ENCODE data around the gene TMCC1. TPM values are rescaled to one million over a fixed set of nuclear protein-coding genes. Genes with fewer than 3 reads are reported as not detected.

Gene TMCC1
- total and polyA plus RNA-seq, 2 donors (not counting 3 experiments of a cell fraction or from before 2014, with no cell fraction given): 17.4 to 38.4 TPM

- Histone ChIP-seq H3K27ac (ENCODE audit: insufficient read depth, low read depth, low read length) (peak overlapping the region; percentile 62), H3K4me2 (ENCODE audit: insufficient read depth, low read length) (no peak overlapping the region), H3K9ac (replicated peaks; ENCODE audit: extremely low read depth, insufficient read depth, low read length) (peak overlapping the region; percentile 31), H3K27me3 (ENCODE audit: control insufficient read depth in 2 of 2, insufficient read depth in 2 of 2, low read length in 2 of 2) (no peaks in the 10 kb centered on the region), H3K9me1 (replicated peaks; ENCODE audit: control insufficient read depth, extremely low read depth, insufficient read depth, low read length) (no peaks in the 10 kb centered on the region), H3K79me2 (ENCODE audit: control insufficient read depth, insufficient read depth, low read length) (no peaks in the 10 kb centered on the region), H3K4me3 (replicated peaks in 1 of 3; ENCODE audit: insufficient read depth in 1 of 3, low read depth in 1 of 3, low read length in 3 of 3) (no peak overlapping the region), H3K4me1 (ENCODE audit: control insufficient read depth, extremely low read depth, insufficient read depth, low read length) (peaks cover 44% of the 10 kb centered on the region), H3K9me3 (replicated peaks; ENCODE audit: control insufficient read depth, insufficient read depth, low read length) (no peaks in the 10 kb centered on the region), H2AFZ (ENCODE audit: low read depth, low read length) (peak overlapping the region; percentile 50), H3K36me3 (ENCODE audit: control insufficient read depth in 2 of 2, extremely low read depth in 1 of 2, insufficient read depth in 2 of 2, low read length in 2 of 2) (no peaks in the 10 kb centered on the region), H4K20me1 (replicated peaks; ENCODE audit: control insufficient read depth, extremely low read depth, insufficient read depth, low read length) (no peaks in the 10 kb centered on the region)
- ChIA-PET CTCF (interaction anchor here (0.7 to 2.4 kb wide), 6 partner anchors 10 to 315 kb away, joined by 3 to 11 read pairs (median 4); no protein-coding TSS in a partner anchor), POLR2A (no interaction called here)
- DNase-seq (ENCODE audit: low read depth, low spot score) (no peak), FAIRE-seq (no peak)
- BruUV-seq (replicated peaks): no TSS peak
- intact Hi-C loops (cut with micrococcal nuclease): no loop called here
- TF ChIP-seq CTCF (IDR thresholded peaks at IDR 0.05; ENCODE audit: extremely low read depth in 1 of 2, insufficient read depth in 1 of 2, low read depth in 1 of 2, low read length in 2 of 2) (no peak), JUN (IDR thresholded peaks at IDR 0.05; ENCODE audit: borderline replicate concordance, insufficient read depth, insufficient read length, low read depth) (peak; percentile 11)
- dilution Hi-C loops (cut with MboI; ENCODE audit: extremely low pct_ligation_motif_present, low sequenced_read_pairs): no loop called here
These were observed 280.8 kb downstream of the TMCC1 start for GRCh38 chr3:129612534-129613366.
